ENCODE measurements around the gene GLMN. TPM values are rescaled to one million over a fixed set of nuclear protein-coding genes. Genes with fewer than 3 reads are reported as not detected.

The GLMN gene
- total and polyA plus RNA-seq, 2 of the 13 experiments (the other 11 are each of a cell fraction or from before 2014, with no cell fraction given) = 5.9 to 18.4 TPM

DNA sequence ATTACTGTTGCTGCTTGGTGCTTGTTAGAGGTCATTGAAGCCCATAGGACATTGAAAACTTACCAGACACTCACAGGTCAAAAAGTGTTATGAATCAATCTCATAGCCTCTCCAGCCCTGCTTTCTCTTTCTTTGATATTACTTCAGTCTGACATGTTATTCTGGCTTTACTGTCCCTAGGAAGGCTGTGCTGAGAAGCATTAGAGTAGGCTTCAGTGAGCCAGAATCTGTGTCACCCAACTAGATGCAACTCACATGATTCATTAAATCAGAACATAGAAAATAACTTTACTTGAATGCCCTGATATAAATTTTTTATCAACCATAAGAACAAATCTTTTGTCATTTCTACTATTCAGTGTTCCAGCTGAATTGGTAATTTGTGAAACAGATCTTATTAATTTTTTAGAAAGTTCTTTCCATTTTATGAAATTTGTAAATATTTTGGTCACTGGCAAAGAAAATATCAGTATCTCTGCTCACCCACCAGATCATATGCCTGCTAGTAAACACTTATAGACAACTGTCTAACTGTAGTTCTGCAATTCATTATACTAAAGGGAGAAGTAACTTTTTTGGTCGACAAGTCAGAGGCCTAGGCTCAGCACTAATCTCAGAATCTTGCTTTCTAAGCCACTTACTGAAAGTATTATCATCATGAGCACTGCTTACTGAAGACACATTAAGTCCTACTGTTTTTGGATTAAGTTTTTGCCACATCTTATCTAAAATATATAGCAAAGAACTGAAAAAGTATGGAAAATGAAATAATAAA, 48.3 kb upstream of the GLMN start:
- Histone ChIP-seq H2AFZ (ENCODE audit: low read length) (no peak overlapping the region), H3K27me3 (ENCODE audit: control insufficient read depth in 1 of 2, insufficient read depth in 2 of 2, low read length in 2 of 2) (no peaks in the 10 kb centered on the region), H3K4me3 (replicated peaks in 1 of 3; ENCODE audit: insufficient read depth in 1 of 3, low read depth in 2 of 3, low read length in 3 of 3) (no peak overlapping the region), H3K36me3 (replicated peaks in 1 of 2; ENCODE audit: control insufficient read depth in 1 of 2, insufficient read depth in 2 of 2, low read length in 2 of 2) (peaks cover 6 to 27% of the 10 kb centered on the region in 2 experiments), H3K79me2 (ENCODE audit: insufficient read depth, low read length) (no peaks in the 10 kb centered on the region), H4K20me1 (ENCODE audit: insufficient read depth, low read length) (no peaks in the 10 kb centered on the region), H3K4me2 (ENCODE audit: low read depth, low read length) (no peak overlapping the region), H3K27ac (ENCODE audit: extremely low read length, insufficient read depth, low read length) (no peak overlapping the region), H3K9ac (ENCODE audit: insufficient read depth, low read depth, low read length) (no peak overlapping the region), H3K9me3 (ENCODE audit: low read length) (no peaks in the 10 kb centered on the region), H3K4me1 (ENCODE audit: insufficient read depth, low read length) (no peaks in the 10 kb centered on the region)
- ChIA-PET CTCF (ENCODE audit: low intra/inter-chr PET ratio, low total read pairs) (no interaction called here), POLR2A (no interaction called here)
- intact Hi-C loops (cut with micrococcal nuclease; ENCODE audit: unreplicated experiment) (no loop called here), in situ Hi-C loops (cut with HindIII; ENCODE audit: extremely low pct_ligation_motif_present, low pct_unique_long_range_greater_than_20kb) (no loop called here)
- BruUV-seq (replicated peaks) = no TSS peak
- FAIRE-seq = no peak
- WGBS (ENCODE audit: low lambda C conversion rate) = 100% methylated on average over 1 of the region's 1 CpG
- TF ChIP-seq RFX3 (CRISPR knock-in tag; IDR thresholded peaks at IDR 0.05) (no peak), NR3C1 (CRISPR knock-in tag; IDR thresholded peaks at IDR 0.05) (no peak), FOSL1 (CRISPR knock-in tag; IDR thresholded peaks at IDR 0.05; ENCODE audit: borderline replicate concordance) (no peak), FOXK1 (CRISPR knock-in tag; IDR thresholded peaks at IDR 0.05; ENCODE audit: borderline replicate concordance, low read depth) (no peak)
- TF ChIP-seq, protein P1, sequence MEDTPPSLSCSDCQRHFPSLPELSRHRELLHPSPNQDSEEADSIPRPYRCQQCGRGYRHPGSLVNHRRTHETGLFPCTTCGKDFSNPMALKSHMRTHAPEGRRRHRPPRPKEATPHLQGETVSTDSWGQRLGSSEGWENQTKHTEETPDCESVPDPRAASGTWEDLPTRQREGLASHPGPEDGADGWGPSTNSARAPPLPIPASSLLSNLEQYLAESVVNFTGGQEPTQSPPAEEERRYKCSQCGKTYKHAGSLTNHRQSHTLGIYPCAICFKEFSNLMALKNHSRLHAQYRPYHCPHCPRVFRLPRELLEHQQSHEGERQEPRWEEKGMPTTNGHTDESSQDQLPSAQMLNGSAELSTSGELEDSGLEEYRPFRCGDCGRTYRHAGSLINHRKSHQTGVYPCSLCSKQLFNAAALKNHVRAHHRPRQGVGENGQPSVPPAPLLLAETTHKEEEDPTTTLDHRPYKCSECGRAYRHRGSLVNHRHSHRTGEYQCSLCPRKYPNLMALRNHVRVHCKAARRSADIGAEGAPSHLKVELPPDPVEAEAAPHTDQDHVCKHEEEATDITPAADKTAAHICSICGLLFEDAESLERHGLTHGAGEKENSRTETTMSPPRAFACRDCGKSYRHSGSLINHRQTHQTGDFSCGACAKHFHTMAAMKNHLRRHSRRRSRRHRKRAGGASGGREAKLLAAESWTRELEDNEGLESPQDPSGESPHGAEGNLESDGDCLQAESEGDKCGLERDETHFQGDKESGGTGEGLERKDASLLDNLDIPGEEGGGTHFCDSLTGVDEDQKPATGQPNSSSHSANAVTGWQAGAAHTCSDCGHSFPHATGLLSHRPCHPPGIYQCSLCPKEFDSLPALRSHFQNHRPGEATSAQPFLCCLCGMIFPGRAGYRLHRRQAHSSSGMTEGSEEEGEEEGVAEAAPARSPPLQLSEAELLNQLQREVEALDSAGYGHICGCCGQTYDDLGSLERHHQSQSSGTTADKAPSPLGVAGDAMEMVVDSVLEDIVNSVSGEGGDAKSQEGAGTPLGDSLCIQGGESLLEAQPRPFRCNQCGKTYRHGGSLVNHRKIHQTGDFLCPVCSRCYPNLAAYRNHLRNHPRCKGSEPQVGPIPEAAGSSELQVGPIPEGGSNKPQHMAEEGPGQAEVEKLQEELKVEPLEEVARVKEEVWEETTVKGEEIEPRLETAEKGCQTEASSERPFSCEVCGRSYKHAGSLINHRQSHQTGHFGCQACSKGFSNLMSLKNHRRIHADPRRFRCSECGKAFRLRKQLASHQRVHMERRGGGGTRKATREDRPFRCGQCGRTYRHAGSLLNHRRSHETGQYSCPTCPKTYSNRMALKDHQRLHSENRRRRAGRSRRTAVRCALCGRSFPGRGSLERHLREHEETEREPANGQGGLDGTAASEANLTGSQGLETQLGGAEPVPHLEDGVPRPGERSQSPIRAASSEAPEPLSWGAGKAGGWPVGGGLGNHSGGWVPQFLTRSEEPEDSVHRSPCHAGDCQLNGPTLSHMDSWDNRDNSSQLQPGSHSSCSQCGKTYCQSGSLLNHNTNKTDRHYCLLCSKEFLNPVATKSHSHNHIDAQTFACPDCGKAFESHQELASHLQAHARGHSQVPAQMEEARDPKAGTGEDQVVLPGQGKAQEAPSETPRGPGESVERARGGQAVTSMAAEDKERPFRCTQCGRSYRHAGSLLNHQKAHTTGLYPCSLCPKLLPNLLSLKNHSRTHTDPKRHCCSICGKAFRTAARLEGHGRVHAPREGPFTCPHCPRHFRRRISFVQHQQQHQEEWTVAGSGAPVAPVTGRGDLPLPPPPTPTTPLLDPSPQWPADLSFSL (CRISPR knock-in tag; IDR thresholded peaks at IDR 0.05) = no peak
- DNase-seq (ENCODE audit: low spot score) = no peak
- ATAC-seq = no peak
